HepG2 (cell line): Measurements from ENCODE around the gene GNAI2. TPM values are rescaled to one million over a fixed set of nuclear protein-coding genes. Genes with fewer than 3 reads are reported as not detected.

Experiments used
- AGO1 ChIP-seq: fragments of 200-400 bp; formaldehyde crosslinking; IDR thresholded peaks from 2 replicates; pipeline ENCODE4 v1.6.1; 2017; ENCODE audit warnings: mild to moderate bottlenecking, low read depth, low read length, moderate library complexity; ENCODE audit not compliant: poor library complexity, severe bottlenecking
- ELF1 ChIP-seq: sonication (generic); formaldehyde crosslinking; IDR thresholded peaks from 2 replicates; pipeline ENCODE4 v1.4.0; 2020; ENCODE audit warnings: missing genetic modification reagents
- FLYWCH1 ChIP-seq: sonication (generic); formaldehyde crosslinking; IDR thresholded peaks from 2 replicates; pipeline ENCODE4 v1.8.1; 2023; ENCODE audit warnings: mild to moderate bottlenecking, missing genetic modification reagents
- IKZF4 ChIP-seq: sonication (generic); formaldehyde crosslinking; IDR thresholded peaks from 2 replicates; pipeline ENCODE4 v1.5.1; 2020; ENCODE audit warnings: borderline replicate concordance, mild to moderate bottlenecking, low read depth, missing genetic modification reagents; ENCODE audit errors: not compliant biosample characterization
- KDM2A ChIP-seq: sonication (generic); formaldehyde crosslinking; IDR thresholded peaks from 2 replicates; pipeline ENCODE4 v1.4.0; 2020; ENCODE audit warnings: low read depth, missing genetic modification reagents, borderline replicate concordance
- MAX ChIP-seq: IDR thresholded peaks from 2 replicates; pipeline ENCODE4 v1.6.1; 2012; ENCODE audit warnings: inconsistent platforms
- NFIB ChIP-seq: sonication (generic); formaldehyde crosslinking; IDR thresholded peaks from 2 replicates; pipeline ENCODE4 v1.9.0; 2021; ENCODE audit warnings: missing genetic modification reagents, mild to moderate bottlenecking, borderline replicate concordance
- NR0B2 ChIP-seq: sonication (generic); formaldehyde crosslinking; IDR thresholded peaks from 2 replicates; pipeline ENCODE4 v1.4.0; 2020; ENCODE audit warnings: mild to moderate bottlenecking, missing genetic modification reagents
- ONECUT2 ChIP-seq: sonication (generic); formaldehyde crosslinking; IDR thresholded peaks from 2 replicates; pipeline ENCODE4 v1.4.0; 2020; ENCODE audit warnings: missing genetic modification reagents
- RORA ChIP-seq: sonication (generic); formaldehyde crosslinking; IDR thresholded peaks from 2 replicates; pipeline ENCODE4 v1.5.0; 2020; ENCODE audit warnings: mild to moderate bottlenecking, missing genetic modification reagents, moderate library complexity
- SAP130 ChIP-seq: IDR thresholded peaks from 2 replicates; pipeline ENCODE4 v1.6.1; 2016; ENCODE audit warnings: low read depth
- SIN3A ChIP-seq: IDR thresholded peaks from 2 replicates; pipeline ENCODE4 v1.6.1; 2011; ENCODE audit warnings: low read depth, mild to moderate bottlenecking, control low read depth, low read length, borderline replicate concordance
- ZBTB40 ChIP-seq, 2 experiments: fragments of 450-650 bp in 1 of 2; sonication (generic) in 1 of 2; formaldehyde crosslinking in 1 of 2; IDR thresholded peaks; 2 replicates each; pipeline versions ENCODE4 v1.6.1 to v1.8.0; 2016 to 2022; ENCODE audit warnings: antibody characterized with exemption in 1 of 2, mild to moderate bottlenecking in 1 of 2, missing genetic modification reagents in 1 of 2
- ZFP36L1 ChIP-seq: sonication (generic); formaldehyde crosslinking; IDR thresholded peaks from 2 replicates; pipeline ENCODE4 v1.8.0; 2022; ENCODE audit warnings: mild to moderate bottlenecking, missing genetic modification reagents, moderate library complexity
- ZKSCAN8 ChIP-seq: IDR thresholded peaks from 2 replicates; pipeline ENCODE4 v1.6.1; 2016; ENCODE audit warnings: borderline replicate concordance, missing genetic modification reagents, missing compliant biosample characterization
- ZNF224 ChIP-seq: sonication (generic); formaldehyde crosslinking; IDR thresholded peaks from 2 replicates; pipeline ENCODE4 v1.5.0; 2020; ENCODE audit warnings: mild to moderate bottlenecking, missing genetic modification reagents
- ZNF576 ChIP-seq: sonication (generic); formaldehyde crosslinking; IDR thresholded peaks from 2 replicates; pipeline ENCODE4 v1.4.0; 2020; ENCODE audit warnings: mild to moderate bottlenecking, missing genetic modification reagents
- polyA plus RNA-seq, 8 experiments: library from polyadenylated mRNA; depleted of rRNA in 3 of 8; stranded (reverse) in 7 of 8; unstranded in 1 of 8; fragments of >200 nt; fragmentation: Illumina TruSeq in 4 of 8; extraction: Trizol in 4 of 8; gene quantifications; 2 replicates each; pipeline versions ENCODE4 v1.2.1 to v1.2.3, GENCODE V29; 2011 to 2016; ENCODE audit warnings: low read depth in 4 of 8, missing spikeins in 1 of 8, mixed read lengths in 1 of 8; ENCODE audit not compliant: insufficient read depth in 1 of 8
- total RNA-seq, 5 experiments: library from RNA; depleted of rRNA; stranded (reverse); fragments of >200 nt; fragmentation: Illumina TruSeq; extraction: Trizol; gene quantifications; 2 replicates each; pipeline ENCODE4 v1.2.3, GENCODE V29; 2016; ENCODE audit warnings: low read depth in 1 of 5

The GNAI2 gene
- total and polyA plus RNA-seq, 2 of the 13 experiments (the other 11 are each of a cell fraction or from before 2014, with no cell fraction given), result 51.1 to 66.2 TPM

GRCh38 chr3:50263478-50264382 is 27.7 kb downstream of the GNAI2 start (continued):
- TF ChIP-seq ZBTB40 (IDR thresholded peaks at IDR 0.05) (no peak), ZBTB40 (CRISPR knock-in tag; IDR thresholded peaks at IDR 0.05) (no peak), SIN3A (no peak), IKZF4 (no peak), ELF1 (CRISPR knock-in tag) (no peak), FLYWCH1 (CRISPR knock-in tag) (no peak), NFIB (CRISPR knock-in tag) (no peak), NR0B2 (CRISPR knock-in tag) (no peak), ZKSCAN8 (no peak), ZFP36L1 (CRISPR knock-in tag) (no peak), AGO1 (no peak), ZNF224 (CRISPR knock-in tag) (no peak), RORA (no peak), ONECUT2 (CRISPR knock-in tag) (no peak), ZNF576 (CRISPR knock-in tag) (no peak), KDM2A (no peak), SAP130 (CRISPR knock-in tag) (peak; percentile 55), MAX (no peak)
